Effector CD8-positive, alpha-beta T cell (primary cell): ENCODE measurements around the gene XKR7.

Experiments used
- DNase-seq: peaks from one replicate; lab custom pipeline; 2025; lab: John Stamatoyannopoulos, UW

Gene XKR7

DNA sequence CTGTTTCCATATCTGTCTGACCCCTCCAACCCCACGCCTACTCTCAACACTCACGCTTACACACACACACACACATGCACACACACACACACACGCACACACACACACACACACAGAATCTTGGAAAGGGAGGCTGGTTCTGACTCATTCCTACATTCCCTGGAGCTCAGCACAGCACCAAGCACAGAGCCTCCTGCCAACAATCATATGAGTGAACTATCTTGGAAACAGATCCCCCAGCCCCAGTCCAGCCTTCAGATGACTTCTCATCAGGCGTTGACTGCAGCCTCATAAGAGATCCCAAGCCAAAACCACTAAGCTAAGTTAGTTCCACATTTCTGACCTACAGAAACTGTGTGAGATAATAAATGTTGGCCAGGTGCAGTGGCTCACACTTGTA is 70.0 kb downstream of the XKR7 start:
- DNase-seq: no peak

DNA sequence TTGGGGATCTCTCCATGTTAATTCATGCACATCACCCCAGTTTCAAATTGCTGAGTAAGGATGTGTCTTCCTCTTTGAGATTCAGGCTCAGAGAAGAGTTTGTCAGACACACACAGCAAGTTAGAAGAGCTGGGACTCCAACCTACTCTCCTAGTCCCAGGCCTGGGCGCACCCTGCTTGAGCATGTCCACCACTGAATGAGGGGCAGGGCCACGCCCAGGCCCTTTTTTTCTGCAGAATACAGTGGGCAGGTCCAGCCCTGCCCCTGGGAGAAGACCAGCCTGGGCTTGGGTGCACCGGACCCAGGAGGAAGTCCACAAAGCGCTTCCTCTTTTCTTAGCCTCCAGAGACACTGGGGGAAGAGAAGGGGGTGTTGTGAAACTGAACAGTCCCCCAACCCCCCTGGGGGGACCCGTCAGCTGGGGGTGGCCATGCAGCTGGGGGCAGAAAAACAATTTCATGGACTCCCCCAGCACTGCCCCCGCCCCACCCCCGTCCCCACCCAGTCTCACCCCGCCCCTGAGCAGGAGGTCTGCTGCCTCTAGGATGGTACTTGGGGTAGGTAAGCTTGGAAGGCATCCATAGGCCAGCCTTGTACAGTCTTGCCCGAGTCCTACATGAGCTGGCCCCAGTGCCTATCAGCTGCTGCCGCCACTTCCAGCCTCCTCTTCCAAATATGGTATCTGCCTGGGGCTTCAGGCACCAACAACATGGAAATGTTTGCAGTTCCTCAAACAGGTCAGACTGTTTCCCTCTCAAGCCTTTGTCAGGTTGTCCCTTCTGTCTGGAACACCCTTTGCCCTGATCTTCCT is 72.4 kb downstream of the XKR7 start:
- DNase-seq: no peak

- DNase-seq: no peak
Measured at GRCh38 chr20:32045999-32046398, 78.0 kb downstream of the XKR7 start.

- no peak for DNase-seq
Measured at GRCh38 chr20:32050324-32050841, 82.4 kb downstream of the XKR7 start.

- no peak for DNase-seq
Measured at GRCh38 chr20:32050851-32051556, 83.1 kb downstream of the XKR7 start.

- no peak for DNase-seq
Measured at GRCh38 chr20:32051720-32052089, 83.8 kb downstream of the XKR7 start.

- no peak for DNase-seq
Measured at GRCh38 chr20:32052090-32052777, 84.3 kb downstream of the XKR7 start, which contains the start of gene HCK. Gene HCK, plus strand, starts transcription at chr20:32052242.

DNA sequence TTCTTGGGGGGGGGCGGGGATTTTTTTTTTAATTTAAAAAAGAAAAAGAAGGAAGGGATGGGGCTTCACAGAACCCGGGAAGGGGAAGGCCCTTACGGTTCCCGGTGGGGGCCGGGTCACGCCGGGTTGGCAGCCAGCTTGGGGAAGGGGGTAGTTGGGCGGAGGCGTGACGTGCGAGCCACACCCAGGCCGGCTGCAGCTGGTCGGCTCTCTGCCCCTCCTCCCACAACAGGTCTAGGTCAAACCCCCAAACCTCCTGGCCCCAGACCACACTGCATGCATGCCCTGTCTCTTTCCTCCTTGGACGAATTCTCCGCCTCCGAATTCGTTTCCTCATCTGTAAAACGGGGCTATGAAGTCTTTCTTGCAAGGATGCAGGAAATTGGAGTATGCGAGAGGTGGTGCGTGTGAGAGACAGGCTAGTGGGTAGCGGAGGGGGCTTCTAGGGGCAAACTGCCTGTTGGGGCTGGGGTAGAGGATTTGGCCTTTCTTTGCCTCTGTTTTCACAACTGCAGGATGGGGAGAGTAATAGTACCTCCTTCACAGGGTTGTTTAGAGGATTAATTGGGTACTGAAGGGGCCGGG is 84.9 kb downstream of the XKR7 start:
- DNase-seq: no peak
